ENCODE results near the gene HBQ1. TPM values are rescaled to one million over a fixed set of nuclear protein-coding genes. Genes with fewer than 3 reads are reported as not detected.

HBQ1 gene
- polyA plus RNA-seq (2013, experiment 1 of 2) = not detected
- polyA plus RNA-seq (2013, experiment 2 of 2) = 1.2 TPM

DNA sequence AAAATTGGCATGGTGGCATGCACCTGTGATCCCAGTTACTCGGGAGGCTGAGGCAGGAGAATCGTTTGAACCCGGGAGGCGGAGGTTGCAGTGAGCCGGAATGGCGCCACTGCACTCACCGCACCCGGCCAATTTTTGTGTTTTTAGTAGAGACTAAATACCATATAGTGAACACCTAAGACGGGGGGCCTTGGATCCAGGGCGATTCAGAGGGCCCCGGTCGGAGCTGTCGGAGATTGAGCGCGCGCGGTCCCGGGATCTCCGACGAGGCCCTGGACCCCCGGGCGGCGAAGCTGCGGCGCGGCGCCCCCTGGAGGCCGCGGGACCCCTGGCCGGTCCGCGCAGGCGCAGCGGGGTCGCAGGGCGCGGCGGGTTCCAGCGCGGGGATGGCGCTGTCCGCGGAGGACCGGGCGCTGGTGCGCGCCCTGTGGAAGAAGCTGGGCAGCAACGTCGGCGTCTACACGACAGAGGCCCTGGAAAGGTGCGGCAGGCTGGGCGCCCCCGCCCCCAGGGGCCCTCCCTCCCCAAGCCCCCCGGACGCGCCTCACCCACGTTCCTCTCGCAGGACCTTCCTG is at the start of gene HBQ1:
Gene HBQ1 (plus strand): TSS at position 359 of the 575 bp plus-strand sequence. CDS start 28 bp downstream, at position 387.
- Histone ChIP-seq H3K27ac (ENCODE audit: low read depth, low read length, severe bottlenecking) (no peak within 1 kb of the TSS), H3K4me3 (ENCODE audit: extremely low read depth, insufficient read depth, low read length, poor library complexity, severe bottlenecking) (peak within 1 kb of the TSS; percentile 33), H3K9me3 (ENCODE audit: control insufficient read depth, low read length) (no peaks in the 10 kb centered on the region), H3K36me3 (ENCODE audit: control insufficient read depth, insufficient read depth, low read length) (peaks cover 13% of the 10 kb centered on the region), H3K4me1 (ENCODE audit: control insufficient read depth, insufficient read depth, low read length, poor library complexity, severe bottlenecking) (no peaks in the 10 kb centered on the region)
- WGBS, 2 experiments (ENCODE audit: insufficient coverage in 2 of 2) = 2 to 8% methylated on average over 23 to 51 of the region's 59 CpGs

GRCh38 chr16:130533-131173 is 49.6 kb upstream of the HBQ1 start:
- H3K9me3 ChIP-seq (ENCODE audit: control insufficient read depth, low read length) = no peaks in the 10 kb centered on the region
- WGBS, 2 experiments (ENCODE audit: insufficient coverage in 2 of 2) = 94 to 98% methylated on average over 12 to 13 of the region's 15 CpGs
- no peaks in the 10 kb centered on the region for H3K36me3 ChIP-seq (ENCODE audit: control insufficient read depth, insufficient read depth, low read length)
- H3K4me3 ChIP-seq (ENCODE audit: extremely low read depth, insufficient read depth, low read length, poor library complexity, severe bottlenecking) = no peak overlapping the region
- H3K27ac ChIP-seq (ENCODE audit: low read depth, low read length, severe bottlenecking) = no peak overlapping the region
- H3K4me1 ChIP-seq (ENCODE audit: control insufficient read depth, insufficient read depth, low read length, poor library complexity, severe bottlenecking) = no peaks in the 10 kb centered on the region

- Histone ChIP-seq H3K27ac (ENCODE audit: low read depth, low read length, severe bottlenecking) (no peak overlapping the region), H3K36me3 (ENCODE audit: control insufficient read depth, insufficient read depth, low read length) (no peaks in the 10 kb centered on the region), H3K9me3 (ENCODE audit: control insufficient read depth, low read length) (no peaks in the 10 kb centered on the region), H3K4me1 (ENCODE audit: control insufficient read depth, insufficient read depth, low read length, poor library complexity, severe bottlenecking) (no peaks in the 10 kb centered on the region), H3K4me3 (ENCODE audit: extremely low read depth, insufficient read depth, low read length, poor library complexity, severe bottlenecking) (no peak overlapping the region)
- WGBS, 2 experiments (ENCODE audit: insufficient coverage in 2 of 2) = 91 to 94% methylated on average over 6 to 7 of the region's 7 CpGs
These were observed 48.1 kb upstream of the HBQ1 start for GRCh38 chr16:132120-132519.

GRCh38 chr16:133716-134115 is 46.5 kb upstream of the HBQ1 start:
- H3K9me3 ChIP-seq (ENCODE audit: control insufficient read depth, low read length) = no peaks in the 10 kb centered on the region
- no peak overlapping the region for H3K4me3 ChIP-seq (ENCODE audit: extremely low read depth, insufficient read depth, low read length, poor library complexity, severe bottlenecking)
- H3K4me1 ChIP-seq (ENCODE audit: control insufficient read depth, insufficient read depth, low read length, poor library complexity, severe bottlenecking) = no peaks in the 10 kb centered on the region
- no CpG with 5 or more reads among the region's 2 CpGs for WGBS, 2 experiments (ENCODE audit: insufficient coverage in 2 of 2)
- H3K36me3 ChIP-seq (ENCODE audit: control insufficient read depth, insufficient read depth, low read length) = no peaks in the 10 kb centered on the region
- H3K27ac ChIP-seq (ENCODE audit: low read depth, low read length, severe bottlenecking) = no peak overlapping the region

DNA sequence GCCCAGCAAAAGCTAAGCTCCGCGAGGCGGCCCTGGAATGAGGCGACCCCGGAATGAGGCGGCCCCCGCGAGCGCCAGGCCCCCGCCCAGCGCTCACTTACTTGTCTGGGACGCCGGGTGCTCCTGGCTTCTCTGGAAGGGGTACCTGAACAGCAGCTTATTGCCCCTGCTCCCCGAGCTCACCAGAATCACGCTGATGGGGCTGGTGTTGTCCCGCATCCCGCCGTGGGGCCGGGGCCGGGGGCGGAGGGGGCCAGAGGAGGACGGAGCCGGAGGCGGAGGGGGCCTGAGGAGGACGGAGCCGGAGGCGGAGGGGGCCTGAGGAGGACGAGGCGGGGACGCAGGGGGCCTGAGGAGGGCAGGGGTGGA is 42.2 kb upstream of the HBQ1 start:
- H3K4me1 ChIP-seq (ENCODE audit: control insufficient read depth, insufficient read depth, low read length, poor library complexity, severe bottlenecking) = no peaks in the 10 kb centered on the region
- peak overlapping the region; percentile 66 for H3K4me3 ChIP-seq (ENCODE audit: extremely low read depth, insufficient read depth, low read length, poor library complexity, severe bottlenecking)
- 4 to 6% methylated on average over 11 to 13 of the region's 30 CpGs for WGBS, 2 experiments (ENCODE audit: insufficient coverage in 2 of 2)
- no peaks in the 10 kb centered on the region for H3K9me3 ChIP-seq (ENCODE audit: control insufficient read depth, low read length)
- peak overlapping the region; percentile 76 for H3K27ac ChIP-seq (ENCODE audit: low read depth, low read length, severe bottlenecking)
- H3K36me3 ChIP-seq (ENCODE audit: control insufficient read depth, insufficient read depth, low read length) = no peaks in the 10 kb centered on the region

DNA sequence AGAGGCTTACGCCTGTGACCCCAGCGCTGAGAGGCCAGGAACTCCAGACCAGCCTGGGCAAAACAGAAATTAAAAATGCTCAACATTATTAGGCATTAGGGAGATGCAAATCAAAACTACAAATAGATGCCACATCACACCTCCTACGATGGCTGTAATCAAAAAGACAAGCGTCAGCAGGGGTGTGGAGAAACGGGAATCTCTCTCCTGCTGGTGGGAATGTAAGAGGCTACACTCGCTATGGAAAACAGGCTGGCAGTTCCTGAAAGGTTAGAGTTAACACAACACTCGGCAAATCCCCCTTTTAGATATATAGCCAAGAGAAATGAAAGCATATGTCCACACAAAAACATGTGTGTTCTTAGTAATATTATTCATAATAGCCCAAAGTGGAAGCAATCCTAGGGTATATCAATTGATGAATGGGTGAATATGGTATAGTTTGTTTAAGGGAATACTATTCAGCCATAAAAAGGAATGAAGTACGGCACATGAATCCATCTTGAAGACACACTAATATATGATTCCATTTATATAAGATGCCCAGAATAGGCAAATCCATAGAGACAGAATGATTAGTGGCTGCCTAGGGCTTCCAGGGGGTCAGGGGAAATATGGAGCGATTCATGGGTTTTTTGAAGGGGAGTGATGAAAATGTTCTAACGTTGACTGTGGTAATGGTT is 39.9 kb upstream of the HBQ1 start:
- H3K4me3 ChIP-seq (ENCODE audit: extremely low read depth, insufficient read depth, low read length, poor library complexity, severe bottlenecking) = no peak overlapping the region
- no peaks in the 10 kb centered on the region for H3K4me1 ChIP-seq (ENCODE audit: control insufficient read depth, insufficient read depth, low read length, poor library complexity, severe bottlenecking)
- no peak overlapping the region for H3K27ac ChIP-seq (ENCODE audit: low read depth, low read length, severe bottlenecking)
- H3K36me3 ChIP-seq (ENCODE audit: control insufficient read depth, insufficient read depth, low read length) = no peaks in the 10 kb centered on the region
- no peaks in the 10 kb centered on the region for H3K9me3 ChIP-seq (ENCODE audit: control insufficient read depth, low read length)
- 86 to 94% methylated on average over 3 to 4 of the region's 10 CpGs for WGBS, 2 experiments (ENCODE audit: insufficient coverage in 2 of 2)

- H3K36me3 ChIP-seq (ENCODE audit: control insufficient read depth, insufficient read depth, low read length) = no peaks in the 10 kb centered on the region
- no peak overlapping the region for H3K27ac ChIP-seq (ENCODE audit: low read depth, low read length, severe bottlenecking)
- no peaks in the 10 kb centered on the region for H3K9me3 ChIP-seq (ENCODE audit: control insufficient read depth, low read length)
- 89 to 90% methylated on average over 12 of the region's 12 CpGs for WGBS, 2 experiments (ENCODE audit: insufficient coverage in 2 of 2)
- no peaks in the 10 kb centered on the region for H3K4me1 ChIP-seq (ENCODE audit: control insufficient read depth, insufficient read depth, low read length, poor library complexity, severe bottlenecking)
- H3K4me3 ChIP-seq (ENCODE audit: extremely low read depth, insufficient read depth, low read length, poor library complexity, severe bottlenecking) = no peak overlapping the region
These were observed 37.8 kb upstream of the HBQ1 start for GRCh38 chr16:142405-142967.

GRCh38 chr16:143047-143446 is 37.2 kb upstream of the HBQ1 start:
- H3K27ac ChIP-seq (ENCODE audit: low read depth, low read length, severe bottlenecking) = no peak overlapping the region
- no peak overlapping the region for H3K4me3 ChIP-seq (ENCODE audit: extremely low read depth, insufficient read depth, low read length, poor library complexity, severe bottlenecking)
- WGBS, 2 experiments (ENCODE audit: insufficient coverage in 2 of 2) = 86 to 90% methylated on average over 2 to 5 of the region's 6 CpGs
- H3K9me3 ChIP-seq (ENCODE audit: control insufficient read depth, low read length) = no peaks in the 10 kb centered on the region
- no peaks in the 10 kb centered on the region for H3K4me1 ChIP-seq (ENCODE audit: control insufficient read depth, insufficient read depth, low read length, poor library complexity, severe bottlenecking)
- no peaks in the 10 kb centered on the region for H3K36me3 ChIP-seq (ENCODE audit: control insufficient read depth, insufficient read depth, low read length)

- Histone ChIP-seq H3K4me3 (ENCODE audit: extremely low read depth, insufficient read depth, low read length, poor library complexity, severe bottlenecking) (no peak overlapping the region), H3K27ac (ENCODE audit: low read depth, low read length, severe bottlenecking) (no peak overlapping the region), H3K4me1 (ENCODE audit: control insufficient read depth, insufficient read depth, low read length, poor library complexity, severe bottlenecking) (no peaks in the 10 kb centered on the region), H3K9me3 (ENCODE audit: control insufficient read depth, low read length) (no peaks in the 10 kb centered on the region), H3K36me3 (ENCODE audit: control insufficient read depth, insufficient read depth, low read length) (no peaks in the 10 kb centered on the region)
- WGBS, 2 experiments (ENCODE audit: insufficient coverage in 2 of 2) = 81 to 86% methylated on average over 5 to 6 of the region's 6 CpGs
These were observed 36.8 kb upstream of the HBQ1 start for GRCh38 chr16:143456-143855.

- 93 to 97% methylated on average over 14 of the region's 14 CpGs for WGBS, 2 experiments (ENCODE audit: insufficient coverage in 2 of 2)
- Histone ChIP-seq H3K9me3 (ENCODE audit: control insufficient read depth, low read length) (no peaks in the 10 kb centered on the region), H3K4me1 (ENCODE audit: control insufficient read depth, insufficient read depth, low read length, poor library complexity, severe bottlenecking) (no peaks in the 10 kb centered on the region), H3K4me3 (ENCODE audit: extremely low read depth, insufficient read depth, low read length, poor library complexity, severe bottlenecking) (no peak overlapping the region), H3K36me3 (ENCODE audit: control insufficient read depth, insufficient read depth, low read length) (no peaks in the 10 kb centered on the region), H3K27ac (ENCODE audit: low read depth, low read length, severe bottlenecking) (no peak overlapping the region)
These were observed 35.4 kb upstream of the HBQ1 start for GRCh38 chr16:144797-145252.

Data from mesodermal cell (in vitro differentiated cells).